K562 (cell line): Measurements from ENCODE around the gene LAMA2. TPM values are rescaled to one million over a fixed set of nuclear protein-coding genes. Genes with fewer than 3 reads are reported as not detected.
A peak's percentile ranks its signal among the peaks of the same experiment; 100 is the strongest.

Experiments used
- ATAC-seq: fragments of 200-7000 bp; cut with Tn5 transposase; 3 replicates; pipeline ENCODE4 v1.9.1; 2020; ENCODE audit warnings: moderate library complexity
- BruUV-seq: library from RNA; stranded (reverse); fragments of 400-500 nt; replicated peaks from 2 replicates; lab custom pipeline; 2021; lab: Mats Ljungman, UMichigan
- CTCF ChIA-PET: fragments of 300-600 bp; formaldehyde crosslinking; extraction: SDS; loops from one replicate; lab custom pipeline; 2021; ENCODE audit warnings: low intra/inter-chr PET ratio; lab: Yijun Ruan, JAX
- POLR2A ChIA-PET: fragments of 300-600, 350-650 bp; sonication (Branson Sonifier 250); formaldehyde crosslinking; extraction: SDS; loops from one replicate; lab custom pipeline; 2021; ENCODE audit warnings: antibody characterized with exemption, inconsistent platforms; lab: Yijun Ruan, JAX
- DNase-seq, 4 experiments: peaks; one replicate each; pipeline versions ENCODE4 v3.0.0 to v3.0.0-alpha.2; 2011 to 2018; ENCODE audit warnings: low spot score in 3 of 4, mixed read lengths in 3 of 4; ENCODE audit errors: extremely low read depth in 1 of 4
- FAIRE-seq: peaks from 2 replicates; lab custom pipeline; 2011; peaks lifted over from hg19 to GRCh38; lab: Jason Lieb, UNC
- H2AFZ ChIP-seq: 2 replicates; pipeline ENCODE4 v1.6.0; 2011; ENCODE audit warnings: low read depth, low read length, control low read depth, inconsistent platforms
- H3K27ac ChIP-seq: fragments of 200-600 bp; 3 replicates; pipeline ENCODE4 v1.8.0; 2011; ENCODE audit warnings: low read depth, mild to moderate bottlenecking, control low read depth, inconsistent platforms, low read length, moderate library complexity, mixed read lengths; ENCODE audit errors: extremely low read depth
- H3K27me3 ChIP-seq, 2 experiments: fragments of 300-600 bp in 1 of 2; 2 replicates in 1 of 2; 3 replicates in 1 of 2; pipeline versions ENCODE4 v1.6.0 to v1.8.0; 2011; ENCODE audit warnings: inconsistent platforms in 2 of 2, low read length in 2 of 2, mild to moderate bottlenecking in 1 of 2, mixed read lengths in 1 of 2, moderate library complexity in 1 of 2; ENCODE audit not compliant: control insufficient read depth in 2 of 2, insufficient read depth in 2 of 2
- H3K36me3 ChIP-seq: fragments of 300-600 bp; 3 replicates; pipeline ENCODE4 v1.8.0; 2011; ENCODE audit warnings: mild to moderate bottlenecking, low read length, inconsistent platforms; ENCODE audit not compliant: control insufficient read depth, insufficient read depth
- H3K4me1 ChIP-seq, 2 experiments: fragments of 200-600 bp in 1 of 2; replicated peaks in 1 of 2; 2 replicates in 1 of 2; 3 replicates in 1 of 2; pipeline versions ENCODE4 v1.5.1 to v1.8.0; 2011; ENCODE audit warnings: inconsistent platforms in 2 of 2, low read length in 2 of 2, mild to moderate bottlenecking in 1 of 2, mixed read lengths in 1 of 2, moderate library complexity in 1 of 2; ENCODE audit not compliant: control insufficient read depth in 2 of 2, insufficient read depth in 2 of 2
- H3K4me2 ChIP-seq: 2 replicates; pipeline ENCODE4 v1.6.1; 2011; ENCODE audit warnings: low read length, control low read depth, inconsistent platforms, mixed read lengths; ENCODE audit not compliant: insufficient read depth
- H3K4me3 ChIP-seq: fragments of 200-600 bp; sonication (generic), shearing (Covaris generic); 2 replicates; pipeline ENCODE4 v1.5.1; 2016; ENCODE audit warnings: control low read depth, inconsistent platforms
- H3K79me2 ChIP-seq: fragments of 200-600 bp; 3 replicates; pipeline ENCODE4 v1.8.0; 2011; ENCODE audit warnings: low read length, inconsistent platforms; ENCODE audit not compliant: control insufficient read depth, insufficient read depth
- H3K9ac ChIP-seq, 2 experiments: 2 replicates each; pipeline versions ENCODE4 v1.6.0 to v1.6.1; 2011; ENCODE audit warnings: low read depth in 2 of 2, low read length in 2 of 2, control low read depth in 1 of 2, inconsistent platforms in 1 of 2, mild to moderate bottlenecking in 1 of 2, mixed read lengths in 1 of 2; ENCODE audit not compliant: insufficient read depth in 1 of 2
- H3K9me1 ChIP-seq: one replicate; pipeline ENCODE4 v1.6.0; 2011; ENCODE audit warnings: inconsistent platforms, mild to moderate bottlenecking, low read length, moderate library complexity; ENCODE audit not compliant: control insufficient read depth, insufficient read depth
- H3K9me3 ChIP-seq: replicated peaks from 2 replicates; pipeline ENCODE4 v1.5.1; 2011; ENCODE audit warnings: low read depth, low read length, inconsistent platforms; ENCODE audit not compliant: control insufficient read depth, insufficient read depth
- H4K20me1 ChIP-seq: replicated peaks from 2 replicates; pipeline ENCODE4 v1.6.1; 2011; ENCODE audit warnings: low read length, inconsistent platforms, mixed read lengths; ENCODE audit not compliant: control insufficient read depth, insufficient read depth
- ATF3 ChIP-seq, 2 experiments: fragments of 450-650 bp in 1 of 2; sonication (generic) in 1 of 2; formaldehyde crosslinking in 1 of 2; IDR thresholded peaks in 1 of 2; conservative IDR thresholded peaks in 1 of 2; 2 replicates each; pipeline versions ENCODE4 v1.6.1 to v1.8.1; 2016 to 2023; ENCODE audit warnings: mild to moderate bottlenecking in 2 of 2, moderate library complexity in 2 of 2, inconsistent platforms in 1 of 2, missing genetic modification reagents in 1 of 2
- CBX3 ChIP-seq, 2 experiments: IDR thresholded peaks; 1 replicate in 1 of 2; 2 replicates in 1 of 2; pipeline ENCODE4 v1.6.1; 2012; ENCODE audit warnings: inconsistent platforms in 2 of 2, low read length in 2 of 2, borderline replicate concordance in 1 of 2, control low read depth in 1 of 2
- DIDO1 ChIP-seq: fragments of 450-650 bp; IDR thresholded peaks from 2 replicates; pipeline ENCODE4 v1.6.1; 2016; ENCODE audit warnings: low read depth, missing biosample characterization, missing genetic modification characterization
- FIP1L1 ChIP-seq: fragments of 200-400 bp; formaldehyde crosslinking; IDR thresholded peaks from 2 replicates; pipeline ENCODE4 v1.6.1; 2018; ENCODE audit warnings: mild to moderate bottlenecking, low read depth, low read length; ENCODE audit not compliant: poor library complexity, severe bottlenecking
- FOXA1 ChIP-seq: fragments of 450-650 bp; IDR thresholded peaks from 2 replicates; pipeline ENCODE4 v1.6.1; 2016; ENCODE audit warnings: mild to moderate bottlenecking, borderline replicate concordance
- GTF2B ChIP-seq: IDR thresholded peaks from 2 replicates; pipeline ENCODE4 v1.6.1; 2011; ENCODE audit not compliant: insufficient read length; ENCODE audit errors: extremely low read depth
- MECOM ChIP-seq: fragments of 250-450 bp; sonication (Bioruptor Pico); IDR thresholded peaks from 2 replicates; pipeline ENCODE4 v1.8.0; 2022; ENCODE audit warnings: inconsistent platforms
- POLR2B ChIP-seq: fragments of 450-650 bp; IDR thresholded peaks from 2 replicates; pipeline ENCODE4 v1.6.1; 2018; ENCODE audit warnings: low read depth; ENCODE audit not compliant: partially characterized antibody
- PRMT5 ChIP-seq: sonication (generic); formaldehyde crosslinking; IDR thresholded peaks from 2 replicates; pipeline ENCODE4 v1.5.0; 2020; ENCODE audit warnings: missing genetic modification reagents
- SIN3A ChIP-seq, 2 experiments: fragments of 150-350 bp in 1 of 2; IDR thresholded peaks; 2 replicates each; pipeline ENCODE4 v1.6.1; 2011 to 2016; ENCODE audit warnings: borderline replicate concordance in 2 of 2, low read depth in 2 of 2, low read length in 2 of 2, mild to moderate bottlenecking in 2 of 2, moderate library complexity in 2 of 2; ENCODE audit not compliant: control insufficient read depth in 1 of 2
- ZKSCAN8 ChIP-seq: fragments of 200-800 bp; sonication (Bioruptor generic); IDR thresholded peaks from 2 replicates; pipeline ENCODE4 v1.6.1; 2016; ENCODE audit warnings: missing genetic modification characterization, missing compliant biosample characterization
- ZNF197 ChIP-seq: fragments of 200-800 bp; sonication (Bioruptor generic); IDR thresholded peaks from 2 replicates; pipeline ENCODE4 v1.6.1; 2016; ENCODE audit warnings: low read depth, missing genetic modification characterization, missing compliant biosample characterization
- ZNF212 ChIP-seq: fragments of 450-650 bp; formaldehyde crosslinking; IDR thresholded peaks from 2 replicates; pipeline ENCODE4 v1.4.0; 2020; ENCODE audit warnings: mild to moderate bottlenecking
- ZNF316 ChIP-seq: fragments of 450-650 bp; IDR thresholded peaks from 2 replicates; pipeline ENCODE4 v1.6.1; 2016
- WGBS: fragments of 100-300 bp; shearing (Covaris generic); methylation state at CpG from one replicate; pipeline ENCODE4 v1.1.6; 2016; ENCODE audit warnings: low coverage, mixed read lengths; ENCODE audit not compliant: insufficient coverage; ENCODE audit errors: missing lambda C conversion rate; 5-methylcytosine and 5-hydroxymethylcytosine counted together
- in situ Hi-C: fragments of 300-500 bp; cut with MboI; formaldehyde crosslinking; loops from 4 replicates; pipeline ENCODE4 v1.15.0; 2018; ENCODE audit warnings: inconsistent platforms, mixed read lengths
- intact Hi-C: fragments of 100-400 bp; cut with micrococcal nuclease; formaldehyde crosslinking; loops from 2 replicates; pipeline ENCODE4 v1.14.2; 2022
- polyA plus RNA-seq, 8 experiments: library from polyadenylated mRNA; depleted of rRNA in 4 of 8; stranded (reverse) in 5 of 8; unstranded in 3 of 8; fragments of >200 nt; fragmentation: Nextera tagmentation in 2 of 8; fragmentation: Illumina TruSeq in 1 of 8; extraction: Ambion mirVana in 2 of 8; extraction: Trizol in 1 of 8; gene quantifications; 2 replicates each; pipeline versions ENCODE4 v1.2.1 to v1.2.3, GENCODE V29; 2011 to 2014; ENCODE audit warnings: inconsistent platforms in 1 of 8, missing spikeins in 1 of 8
- total RNA-seq, 7 experiments: library from RNA; depleted of rRNA in 6 of 7; stranded (reverse); fragments of >200 nt in 6 of 7; fragmentation: Illumina TruSeq in 2 of 7; extraction: Trizol in 2 of 7; gene quantifications; 2 replicates each; pipeline versions ENCODE4 v1.2.1 to v1.2.3, GENCODE V29; 2011 to 2021; ENCODE audit warnings: low replicate concordance in 1 of 7

Gene LAMA2
- total and polyA plus RNA-seq, 9 of the 15 experiments (the other 6 are each of a cell fraction or from before 2014, with no cell fraction given): 0.04 to 1.5 (median 0.36) TPM

GRCh38 chr6:129515004-129515403, 632.1 kb downstream of the LAMA2 start:
- no peak for FAIRE-seq
- POLR2A ChIA-PET: no interaction called here
- Histone ChIP-seq H3K4me1 (no peaks in the 10 kb centered on the region), H3K9ac (no peak overlapping the region), H4K20me1 (no peaks in the 10 kb centered on the region), H3K4me3 (no peak overlapping the region)
- no peak for DNase-seq
- TF ChIP-seq POLR2B (no peak), ATF3 (IDR thresholded peaks at IDR 0.05) (no peak), ATF3 (CRISPR knock-in tag; conservative IDR thresholded peaks at IDR 0.05) (no peak), ZNF316 (peak; percentile 7; the same call in 1 of the 2 replicates), FIP1L1 (no peak)
- TF ChIP-seq, all 486 proteins: peak for 1
- Histone ChIP-seq H3K36me3 (no peaks in the 10 kb centered on the region), H3K27me3 (no peaks in the 10 kb centered on the region), H2AFZ (no peak overlapping the region), H3K79me2 (no peaks in the 10 kb centered on the region), H3K9me3 (no peaks in the 10 kb centered on the region), H3K9me1 (no peaks in the 10 kb centered on the region), H3K4me2 (no peak overlapping the region), H3K27ac (no peak overlapping the region)
- WGBS: 27% methylated on average over 2 of the region's 2 CpGs
- CTCF ChIA-PET: no interaction called here
- BruUV-seq: no TSS peak
- ATAC-seq: no peak
- intact Hi-C loops: no loop called here
- in situ Hi-C loops: no loop called here

- no peaks in the 10 kb centered on the region for H3K79me2 ChIP-seq
- H4K20me1 ChIP-seq: no peaks in the 10 kb centered on the region
- no peaks in the 10 kb centered on the region for H3K36me3 ChIP-seq
- ChIA-PET CTCF (no interaction called here), POLR2A (no interaction called here)
- in situ Hi-C loops (no loop called here), intact Hi-C loops (no loop called here)
- H3K9ac ChIP-seq: no peak overlapping the region
- H3K27ac ChIP-seq: no peak overlapping the region
- 33% methylated on average over 3 of the region's 3 CpGs for WGBS
- peak overlapping the region; percentile 13; the same call in 1 of the 2 replicates for H2AFZ ChIP-seq
- no peaks in the 10 kb centered on the region for H3K9me3 ChIP-seq
- FAIRE-seq (no peak), ATAC-seq (peak; percentile 76), DNase-seq (no peak)
- no peaks in the 10 kb centered on the region for H3K4me1 ChIP-seq
- no TSS peak for BruUV-seq
- H3K27me3 ChIP-seq: no peaks in the 10 kb centered on the region
- no peaks in the 10 kb centered on the region for H3K9me1 ChIP-seq
- no peak overlapping the region for H3K4me3 ChIP-seq
- H3K4me2 ChIP-seq: no peak overlapping the region
- TF ChIP-seq FOXA1 (no peak), DIDO1 (no peak), PRMT5 (CRISPR knock-in tag) (no peak), MECOM (CRISPR knock-in tag) (no peak), ZKSCAN8 (no peak), ZNF212 (CRISPR knock-in tag) (no peak), SIN3A (IDR thresholded peaks at IDR 0.05; ENCODE audit: borderline replicate concordance in 2 of 2, control insufficient read depth in 1 of 2, low read depth in 2 of 2, low read length in 2 of 2) (no peak), ZNF197 (CRISPR knock-in tag) (no peak), GTF2B (no peak), CBX3 (IDR thresholded peaks at IDR 0.05; ENCODE audit: borderline replicate concordance in 1 of 2, low read length in 2 of 2) (no peak)
These were observed 633.1 kb downstream of the LAMA2 start for GRCh38 chr6:129516005-129516404.
